LNCaP clone FGC (cell line): ENCODE measurements around the gene ZNF23.

Source experiments
- DNase-seq: peaks from one replicate; pipeline ENCODE4 v3.0.0-alpha.2; 2011; ENCODE audit warnings: low read depth
- H3K4me3 ChIP-seq: 2 replicates; pipeline ENCODE4 v1.5.1; 2011; ENCODE audit warnings: mild to moderate bottlenecking, low read depth, low read length, control low read depth
- CTCF ChIP-seq: IDR thresholded peaks from 2 replicates; pipeline ENCODE4 v1.5.1; 2012; ENCODE audit warnings: mild to moderate bottlenecking; ENCODE audit not compliant: control insufficient read depth, insufficient read depth; ENCODE audit errors: extremely low read depth

The ZNF23 gene

GRCh38 chr16:71441348-71442050, 20.5 kb downstream of the ZNF23 start:
- no peak overlapping the region for H3K4me3 ChIP-seq
- TF ChIP-seq CTCF = no peak
- DNase-seq = no peak

GRCh38 chr16:71440669-71441347, 21.2 kb downstream of the ZNF23 start:
- no peak overlapping the region for H3K4me3 ChIP-seq
- DNase-seq = no peak
- TF ChIP-seq CTCF = peak; percentile 25

GRCh38 chr16:71439523-71439922, 22.5 kb downstream of the ZNF23 start:
- no peak for DNase-seq
- TF ChIP-seq CTCF = no peak
- no peak overlapping the region for H3K4me3 ChIP-seq

- no peak for DNase-seq
- no peak for TF ChIP-seq CTCF
- H3K4me3 ChIP-seq = no peak overlapping the region
Observed at GRCh38 chr16:71436473-71436872, 25.6 kb downstream of the ZNF23 start.

GRCh38 chr16:71432906-71433305, 29.1 kb downstream of the ZNF23 start:
- H3K4me3 ChIP-seq = no peak overlapping the region
- no peak for DNase-seq
- TF ChIP-seq CTCF = no peak

- DNase-seq = no peak
- H3K4me3 ChIP-seq = no peak overlapping the region
- no peak for TF ChIP-seq CTCF
Observed at GRCh38 chr16:71431991-71432390, 30.1 kb downstream of the ZNF23 start.
